ENCODE data around the gene CXXC1. TPM values are rescaled to one million over a fixed set of nuclear protein-coding genes. Genes with fewer than 3 reads are reported as not detected.

Gene CXXC1
- polyA plus RNA-seq, 1 donor (not counting 4 experiments of a cell fraction or from before 2014, with no cell fraction given): 33.6 TPM

GRCh38 chr18:50287028-50287440 lies 458 bp downstream of the CXXC1 start:
- FAIRE-seq (no peak), DNase-seq (ENCODE audit: low read depth, low spot score) (no peak)
- Histone ChIP-seq H3K27ac (ENCODE audit: control insufficient read depth, insufficient read depth, low read length) (peak overlapping the region; percentile 77), H3K9me1 (ENCODE audit: control insufficient read depth, extremely low read depth, insufficient read depth, low read length) (no peaks in the 10 kb centered on the region), H3K9ac (ENCODE audit: control insufficient read depth, extremely low read depth, insufficient read depth, low read length) (peak overlapping the region; percentile 88), H3K36me3 (ENCODE audit: control insufficient read depth in 2 of 2, extremely low read depth in 1 of 2, insufficient read depth in 2 of 2, low read length in 2 of 2) (peaks cover 19 to 31% of the 10 kb centered on the region in 2 experiments), H3K79me2 (ENCODE audit: control insufficient read depth, insufficient read depth, low read length) (peaks cover 31% of the 10 kb centered on the region), H2AFZ (ENCODE audit: control insufficient read depth, low read length) (peak overlapping the region; percentile 79), H3K4me1 (ENCODE audit: control insufficient read depth, extremely low read depth, insufficient read depth, low read length) (peaks cover 30% of the 10 kb centered on the region), H3K9me3 (ENCODE audit: control insufficient read depth, low read depth, low read length) (no peaks in the 10 kb centered on the region), H3K4me3 (ENCODE audit: control insufficient read depth in 2 of 3, extremely low read depth in 1 of 3, insufficient read depth in 2 of 3, low read depth in 1 of 3, low read length in 3 of 3) (peak overlapping the region; percentile 65 to 92 (median 90)), H3K4me2 (ENCODE audit: control insufficient read depth, extremely low read depth, insufficient read depth, low read depth, low read length) (peak overlapping the region; percentile 80), H3K27me3 (ENCODE audit: control insufficient read depth, extremely low read depth, insufficient read depth, low read length) (no peaks in the 10 kb centered on the region), H4K20me1 (ENCODE audit: control insufficient read depth, extremely low read depth, insufficient read depth, low read length) (no peaks in the 10 kb centered on the region)
- TF ChIP-seq EZH2 (IDR thresholded peaks at IDR 0.05; ENCODE audit: low read length) (no peak), CTCF (optimal IDR thresholded peaks at IDR 0.05 in 1 of 3, IDR thresholded peaks at IDR 0.05 in 1 of 3, conservative IDR thresholded peaks at IDR 0.05 in 1 of 3; ENCODE audit: extremely low read depth in 1 of 3, insufficient read depth in 2 of 3, low read length in 3 of 3) (no peak)
- dilution Hi-C loops (cut with MboI; ENCODE audit: extremely low pct_ligation_motif_present, low sequenced_read_pairs): no loop called here

GRCh38 chr18:50286391-50287027 lies 983 bp downstream of the CXXC1 start:
- peaks cover 32% of the 10 kb centered on the region for H3K79me2 ChIP-seq (ENCODE audit: control insufficient read depth, insufficient read depth, low read length)
- no peaks in the 10 kb centered on the region for H3K27me3 ChIP-seq (ENCODE audit: control insufficient read depth, extremely low read depth, insufficient read depth, low read length)
- peaks cover 19 to 32% of the 10 kb centered on the region in 2 experiments for H3K36me3 ChIP-seq (ENCODE audit: control insufficient read depth in 2 of 2, extremely low read depth in 1 of 2, insufficient read depth in 2 of 2, low read length in 2 of 2)
- H4K20me1 ChIP-seq (ENCODE audit: control insufficient read depth, extremely low read depth, insufficient read depth, low read length): no peaks in the 10 kb centered on the region
- H3K27ac ChIP-seq (ENCODE audit: control insufficient read depth, insufficient read depth, low read length): peak overlapping the region; percentile 77
- dilution Hi-C loops (cut with MboI; ENCODE audit: extremely low pct_ligation_motif_present, low sequenced_read_pairs): no loop called here
- DNase-seq (ENCODE audit: low read depth, low spot score): no peak
- H3K4me3 ChIP-seq (ENCODE audit: control insufficient read depth in 2 of 3, extremely low read depth in 1 of 3, insufficient read depth in 2 of 3, low read depth in 1 of 3, low read length in 3 of 3): peak overlapping the region; percentile 65 to 92 (median 90)
- no peak for TF ChIP-seq EZH2 (IDR thresholded peaks at IDR 0.05; ENCODE audit: low read length)
- TF ChIP-seq CTCF (optimal IDR thresholded peaks at IDR 0.05 in 1 of 3, IDR thresholded peaks at IDR 0.05 in 1 of 3, conservative IDR thresholded peaks at IDR 0.05 in 1 of 3; ENCODE audit: extremely low read depth in 1 of 3, insufficient read depth in 2 of 3, low read length in 3 of 3): no peak
- H3K9me3 ChIP-seq (ENCODE audit: control insufficient read depth, low read depth, low read length): no peaks in the 10 kb centered on the region
- H3K9ac ChIP-seq (ENCODE audit: control insufficient read depth, extremely low read depth, insufficient read depth, low read length): peak overlapping the region; percentile 88
- no peak overlapping the region for H2AFZ ChIP-seq (ENCODE audit: control insufficient read depth, low read length)
- FAIRE-seq: no peak
- no peaks in the 10 kb centered on the region for H3K9me1 ChIP-seq (ENCODE audit: control insufficient read depth, extremely low read depth, insufficient read depth, low read length)
- peaks cover 34% of the 10 kb centered on the region for H3K4me1 ChIP-seq (ENCODE audit: control insufficient read depth, extremely low read depth, insufficient read depth, low read length)
- peak overlapping the region; percentile 80 for H3K4me2 ChIP-seq (ENCODE audit: control insufficient read depth, extremely low read depth, insufficient read depth, low read depth, low read length)

Measured in keratinocyte (primary cell).